Fibroblast of pulmonary artery (primary cell): ENCODE results near the gene PIP5KL1.

Experiments
- DNase-seq: peaks from one replicate; pipeline ENCODE4 v3.0.0-alpha.2; 2010; ENCODE audit warnings: low read depth
- H3K4me3 ChIP-seq: replicated peaks from 2 replicates; pipeline ENCODE4 v1.5.1; 2011; ENCODE audit warnings: low read depth, mild to moderate bottlenecking, control low read depth, low read length, moderate library complexity
- CTCF ChIP-seq: IDR thresholded peaks from 2 replicates; pipeline ENCODE4 v1.5.1; 2011; ENCODE audit warnings: mild to moderate bottlenecking, control low read depth, low read length, inconsistent platforms; ENCODE audit errors: missing control alignments

Gene PIP5KL1

GRCh38 chr9:127913682-127914081 lies 16.9 kb downstream of the PIP5KL1 start:
- no peak overlapping the region for H3K4me3 ChIP-seq
- no peak for TF ChIP-seq CTCF
- DNase-seq = no peak

- no peak for TF ChIP-seq CTCF
- no peak overlapping the region for H3K4me3 ChIP-seq
- DNase-seq = no peak
These were observed 17.7 kb downstream of the PIP5KL1 start for GRCh38 chr9:127912882-127913281.

GRCh38 chr9:127912296-127912695 lies 18.3 kb downstream of the PIP5KL1 start:
- H3K4me3 ChIP-seq = no peak overlapping the region
- no peak for TF ChIP-seq CTCF
- no peak for DNase-seq

GRCh38 chr9:127910613-127911205 lies 19.9 kb downstream of the PIP5KL1 start:
- no peak overlapping the region for H3K4me3 ChIP-seq

GRCh38 chr9:127909839-127910273 lies 20.7 kb downstream of the PIP5KL1 start:
- H3K4me3 ChIP-seq = no peak overlapping the region
- TF ChIP-seq CTCF = no peak
- no peak for DNase-seq

More at GRCh38 chr9:127910613-127911205, 19.9 kb downstream of the PIP5KL1 start:
- peak; percentile 34 for DNase-seq
- TF ChIP-seq CTCF = no peak

- no peak overlapping the region for H3K4me3 ChIP-seq
- no peak for DNase-seq
- no peak for TF ChIP-seq CTCF
These were observed 22.0 kb downstream of the PIP5KL1 start for GRCh38 chr9:127908660-127908926.

- no peak for TF ChIP-seq CTCF
- no peak for DNase-seq
- H3K4me3 ChIP-seq = no peak overlapping the region
These were observed 22.5 kb downstream of the PIP5KL1 start for GRCh38 chr9:127907867-127908659.
